HG03095 (cell line): ENCODE results near the gene GDPD4.

ENCODE experiments used
- ATAC-seq: cut with Tn5 transposase; IDR thresholded peaks from one replicate; pipeline ENCODE4 v1.9.1; 2021; ENCODE audit warnings: moderate library complexity; ENCODE audit not compliant: unreplicated experiment

Gene GDPD4

DNA sequence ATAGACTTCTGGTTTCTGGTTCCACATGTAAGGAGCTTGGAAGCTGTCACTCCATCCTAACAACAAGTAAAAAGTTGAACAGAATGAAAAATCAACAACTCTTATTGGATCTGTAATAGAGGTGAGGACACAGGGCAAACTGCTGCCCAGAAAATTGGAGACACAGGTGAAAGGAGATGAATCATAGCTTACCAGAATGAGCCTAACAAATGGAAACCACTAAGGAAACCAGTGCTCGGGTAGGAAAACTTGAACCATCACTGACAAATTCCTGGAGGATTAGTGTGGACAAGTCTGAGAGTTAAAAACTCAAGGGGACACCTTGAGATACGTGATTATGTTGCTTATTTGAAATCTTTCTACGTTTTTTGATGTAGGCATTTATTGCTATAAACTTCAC lies 52.1 kb downstream of the GDPD4 start:
- no peak for ATAC-seq

DNA sequence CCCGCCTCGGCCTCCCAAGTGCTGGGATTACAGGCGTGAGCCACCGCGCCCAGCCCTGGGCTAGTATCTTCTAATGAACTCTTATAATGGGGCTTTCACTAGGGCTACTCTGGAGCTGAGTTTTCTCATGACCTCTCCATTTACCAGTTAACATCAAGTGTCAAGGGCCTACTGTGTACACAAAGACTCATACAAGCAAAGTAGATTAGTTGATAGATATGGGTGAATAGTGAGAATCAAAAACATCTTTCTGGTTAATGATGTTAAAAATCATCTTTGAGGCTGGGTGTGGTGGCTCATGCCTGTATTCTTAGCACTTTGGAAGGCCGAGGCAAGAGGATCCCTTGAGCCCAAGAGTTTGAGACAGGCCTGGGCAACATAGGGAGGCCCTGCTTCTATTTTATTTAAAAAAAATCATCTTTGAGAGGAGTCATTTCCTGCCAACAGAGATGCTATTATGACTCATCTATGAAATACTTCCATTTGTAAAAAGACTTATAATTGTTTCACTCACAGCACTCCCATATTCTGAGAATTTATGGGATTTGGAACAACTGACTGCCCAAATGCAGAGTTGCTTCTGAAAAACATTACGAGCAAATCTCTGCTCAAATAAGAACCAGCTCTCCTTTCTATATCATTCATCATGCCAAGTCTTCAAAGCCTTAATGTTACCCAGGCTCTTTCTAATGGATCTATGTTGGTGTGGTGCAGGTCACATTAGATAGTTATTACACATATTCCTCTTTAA lies 57.0 kb downstream of the GDPD4 start:
- ATAC-seq = no peak

DNA sequence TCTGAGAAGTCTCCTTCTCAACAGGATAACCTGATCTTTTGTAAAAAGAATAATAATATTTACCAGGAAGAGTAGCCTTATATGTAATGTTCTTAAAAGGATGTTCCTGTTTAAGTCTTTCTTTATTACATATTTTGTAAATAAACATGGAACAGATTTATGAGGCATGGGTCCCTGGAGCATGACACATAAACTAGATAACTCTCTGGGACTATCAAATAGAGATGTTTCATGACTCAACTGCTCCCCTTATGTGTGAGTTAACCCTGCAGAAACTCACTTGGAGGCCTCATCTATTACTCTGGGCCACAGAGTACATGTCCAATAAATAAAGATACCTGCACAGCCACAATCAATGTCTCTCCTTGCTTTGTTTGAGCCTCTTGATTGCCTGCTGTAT lies 64.6 kb downstream of the GDPD4 start:
- no peak for ATAC-seq

DNA sequence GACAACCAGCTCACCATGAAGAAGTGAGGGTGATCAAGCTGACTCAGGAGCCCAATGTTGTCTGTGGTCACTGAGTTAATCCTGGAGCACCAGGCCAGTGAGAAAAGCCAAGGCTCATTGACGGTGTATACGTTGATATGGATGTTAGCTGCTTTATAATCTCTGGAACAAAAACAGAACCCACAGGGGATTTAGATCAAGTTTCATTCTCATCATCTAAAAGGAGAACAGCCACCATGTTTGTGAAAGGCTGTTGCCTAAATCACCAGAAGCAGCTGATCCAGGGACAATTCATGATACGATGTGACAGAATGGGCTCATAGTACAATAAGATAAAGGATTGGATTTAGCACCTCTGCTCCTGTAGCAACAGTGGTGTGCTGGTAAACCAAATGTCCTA lies 68.5 kb downstream of the GDPD4 start:
- ATAC-seq = no peak

DNA sequence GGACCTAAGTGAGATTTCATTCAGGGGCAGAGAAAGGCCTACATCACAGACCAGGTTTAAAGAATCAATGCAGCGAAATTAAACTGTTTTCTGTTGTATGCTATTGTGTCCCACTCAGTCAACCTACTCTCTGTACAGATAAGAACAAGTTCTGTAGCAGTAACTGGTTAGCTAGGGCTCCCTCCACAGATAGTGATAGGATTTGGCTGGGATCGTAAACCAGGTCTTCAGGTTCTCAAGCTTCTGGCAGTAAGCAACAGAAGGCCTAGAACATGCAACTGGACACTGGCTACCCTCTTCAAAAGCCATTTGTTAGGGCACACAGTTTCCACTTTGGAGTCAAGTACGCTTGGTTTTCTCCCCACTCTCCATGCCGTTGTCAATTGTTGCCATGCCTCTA lies 69.2 kb downstream of the GDPD4 start:
- ATAC-seq = no peak

DNA sequence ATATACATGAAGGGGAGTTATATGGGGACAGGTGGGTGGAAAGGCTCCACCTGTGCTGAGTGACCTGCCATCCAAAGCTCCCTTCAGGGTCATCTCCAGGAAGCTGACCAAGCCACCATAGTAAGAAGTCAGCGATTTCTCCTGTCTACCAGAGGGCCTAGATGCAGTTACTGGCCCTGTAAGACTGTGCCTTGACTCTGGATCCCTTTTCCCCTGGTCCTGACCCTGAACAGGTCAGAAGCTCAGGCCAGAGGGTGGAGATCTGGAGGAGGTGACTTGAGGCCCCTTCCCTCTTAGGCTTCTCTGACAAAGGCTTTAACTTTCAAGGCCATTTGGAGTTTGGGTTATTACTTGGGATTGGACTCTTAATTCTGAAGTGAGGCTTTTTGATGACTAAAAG lies 69.7 kb downstream of the GDPD4 start:
- ATAC-seq = no peak

DNA sequence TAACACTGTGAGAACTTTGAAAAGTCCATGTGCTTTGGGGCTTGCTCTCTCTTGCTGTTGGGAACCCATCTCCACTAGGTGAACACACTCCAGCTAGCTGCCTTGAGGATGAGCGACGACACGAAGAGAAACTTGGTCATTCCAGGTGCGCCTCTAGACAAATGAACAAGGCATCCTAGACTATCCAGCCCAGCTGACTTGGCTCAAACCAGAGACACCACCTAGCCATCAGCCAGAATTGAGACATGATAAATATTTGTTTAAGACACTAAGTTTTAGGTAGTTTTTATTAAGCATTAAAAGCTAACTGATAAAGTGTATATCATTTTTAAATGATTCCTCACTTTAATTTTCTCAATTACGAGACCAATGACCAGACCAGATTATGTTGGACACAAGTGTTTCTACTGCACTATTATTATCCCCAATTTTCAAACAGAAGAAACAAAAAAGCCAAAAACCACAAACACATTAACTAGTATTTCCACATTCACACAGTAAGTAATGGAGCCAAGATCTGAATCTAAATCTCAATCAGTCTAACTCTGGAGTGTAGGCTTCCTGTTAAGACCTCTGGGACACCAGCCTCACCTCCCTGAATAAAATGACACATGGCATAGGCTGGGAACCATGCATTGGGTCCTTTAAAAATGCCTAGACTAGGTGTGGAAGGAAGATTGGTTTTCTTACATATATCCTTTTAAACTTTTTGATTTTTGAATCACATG lies 70.4 kb downstream of the GDPD4 start:
- ATAC-seq = no peak

DNA sequence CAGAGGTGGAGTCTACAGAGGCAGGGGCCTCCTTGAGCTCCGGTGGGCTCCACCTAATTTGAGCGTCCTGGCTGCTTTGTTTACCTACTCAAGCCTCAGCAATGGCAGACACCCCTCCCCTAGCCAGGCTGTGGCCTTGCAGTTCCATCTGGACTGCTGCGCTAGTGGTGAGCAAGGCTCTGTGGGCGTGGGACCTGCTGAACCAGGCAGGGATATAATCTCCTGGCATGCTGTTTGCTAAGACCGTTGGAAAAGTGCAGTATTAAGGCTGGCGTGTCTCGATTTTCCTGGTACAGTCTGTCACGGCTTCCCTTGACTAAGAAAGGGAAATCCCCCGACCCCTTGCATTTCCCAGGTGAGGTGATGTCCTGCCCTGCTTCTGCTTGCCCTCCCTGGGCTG lies 77.7 kb downstream of the GDPD4 start:
- no peak for ATAC-seq

DNA sequence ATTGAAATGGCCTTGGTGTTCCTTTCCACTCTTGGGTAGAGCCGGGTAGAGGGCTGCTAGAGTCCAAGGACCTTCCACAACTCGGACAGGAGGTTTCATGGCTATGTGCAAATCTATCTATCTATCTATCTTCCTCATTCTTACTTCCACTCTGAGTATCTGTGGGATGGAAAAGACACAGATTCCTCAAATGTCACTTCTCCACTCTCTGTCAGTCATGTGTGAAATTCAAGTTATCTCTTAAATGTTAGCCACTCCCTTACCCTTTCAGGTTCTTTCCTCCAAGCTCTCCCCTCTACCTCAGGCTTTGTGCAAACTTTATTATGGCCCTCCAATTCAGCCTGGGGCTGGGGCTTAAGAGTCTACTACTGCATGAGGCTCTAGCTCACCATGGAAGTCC lies 84.3 kb downstream of the GDPD4 start:
- ATAC-seq = no peak

DNA sequence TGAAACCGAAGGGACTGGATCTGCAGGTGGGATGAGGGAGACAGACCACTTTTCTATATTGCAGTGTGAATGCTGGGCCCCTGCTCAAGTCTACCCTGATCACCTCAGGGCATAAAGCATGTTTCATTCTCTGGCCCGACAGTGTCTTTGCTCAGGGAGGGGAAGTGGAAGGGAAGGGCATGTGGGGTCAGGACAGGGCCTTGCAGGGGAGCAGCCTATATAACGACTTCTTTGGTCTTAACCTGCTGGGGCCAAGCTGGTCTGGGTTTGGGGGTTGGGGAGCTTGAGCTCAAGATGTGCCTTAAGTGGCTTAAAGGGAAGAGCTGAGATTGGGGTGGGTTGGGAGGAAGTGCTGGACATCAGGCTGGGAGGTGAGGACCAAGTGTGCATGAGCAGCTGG lies 86.4 kb downstream of the GDPD4 start:
- no peak for ATAC-seq

DNA sequence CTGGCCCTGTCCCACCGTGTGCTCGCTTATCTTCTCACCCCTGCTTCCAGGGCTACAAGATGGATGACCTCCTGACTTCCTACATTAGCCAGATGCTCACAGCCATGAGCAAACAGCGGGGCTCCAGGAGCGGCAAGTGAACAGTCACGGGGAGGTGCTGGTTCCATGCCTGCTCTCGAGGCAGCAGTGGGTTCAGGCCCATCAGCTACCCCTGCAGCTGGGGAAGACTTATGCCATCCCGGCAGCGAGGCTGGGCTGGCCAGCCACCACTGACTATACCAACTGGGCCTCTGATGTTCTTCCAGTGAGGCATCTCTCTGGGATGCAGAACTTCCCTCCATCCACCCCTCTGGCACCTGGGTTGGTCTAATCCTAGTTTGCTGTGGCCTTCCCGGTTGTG lies 86.9 kb downstream of the GDPD4 start:
- no peak for ATAC-seq

DNA sequence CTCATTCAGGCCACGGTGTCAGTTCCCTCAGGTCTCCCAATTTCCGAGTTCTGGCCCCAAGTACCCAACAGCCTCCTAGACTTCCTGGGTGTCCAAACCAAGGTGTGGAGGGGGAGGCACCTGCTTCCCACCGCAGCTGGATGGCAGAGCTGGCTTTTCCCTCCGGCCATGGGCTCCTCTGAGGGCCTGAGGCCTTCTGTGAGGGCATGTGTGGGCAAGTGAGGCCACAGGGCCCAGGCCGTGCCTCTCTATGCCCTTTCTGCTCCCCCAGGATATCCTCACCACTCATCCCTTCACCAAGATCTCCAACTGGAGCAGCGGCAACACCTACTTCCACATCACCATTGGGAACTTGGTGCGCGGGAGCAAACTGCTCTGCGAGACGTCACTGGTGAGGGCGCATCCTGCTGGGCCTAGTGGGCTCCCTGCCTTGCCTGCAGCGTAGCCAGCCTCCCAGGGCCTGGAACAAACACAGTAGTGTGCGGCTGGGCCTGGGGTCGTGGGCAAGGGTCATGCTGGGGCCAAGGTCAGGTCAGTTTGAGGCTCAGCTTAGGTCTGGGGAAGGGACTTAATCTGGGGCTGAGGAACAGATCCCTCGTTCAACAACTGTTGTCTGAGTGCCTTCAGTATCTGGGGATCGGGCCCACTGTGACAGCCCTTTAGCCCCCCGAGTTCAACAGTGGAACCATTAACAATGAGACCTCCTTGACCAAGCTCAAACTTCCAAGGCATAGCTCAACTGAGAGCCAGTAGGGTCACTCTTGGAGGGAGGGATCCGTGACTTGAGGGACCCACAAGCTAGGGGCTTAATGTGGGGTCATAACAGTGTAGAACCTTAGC lies 87.7 kb downstream of the GDPD4 start:
- no peak for ATAC-seq

DNA sequence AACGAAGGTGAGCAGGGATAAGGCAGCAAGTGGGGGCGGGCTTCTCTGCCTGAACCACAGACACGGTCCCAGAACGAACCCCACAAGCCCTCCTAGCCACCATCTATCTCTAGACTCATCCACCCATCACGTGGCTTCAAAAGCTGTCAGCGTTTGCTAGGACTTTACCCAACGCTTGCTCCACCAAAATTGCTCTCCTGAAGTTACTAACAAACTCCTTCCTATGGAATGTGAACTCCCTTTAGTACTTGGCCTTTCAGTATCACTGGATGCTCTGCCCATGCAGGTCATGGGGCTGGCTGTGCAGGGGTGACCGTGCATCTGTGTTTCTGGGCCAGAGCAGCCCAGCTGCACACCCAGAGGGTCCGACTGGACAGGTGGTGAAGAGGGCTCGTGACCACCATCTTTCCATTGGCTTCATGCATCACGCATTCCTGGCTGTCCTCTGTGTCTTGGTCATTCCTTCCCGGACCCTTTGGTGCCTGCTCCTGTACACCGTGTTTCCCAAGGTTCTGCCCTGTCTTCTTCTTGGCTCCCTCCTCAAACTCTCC lies 88.4 kb downstream of the GDPD4 start:
- no peak for ATAC-seq

DNA sequence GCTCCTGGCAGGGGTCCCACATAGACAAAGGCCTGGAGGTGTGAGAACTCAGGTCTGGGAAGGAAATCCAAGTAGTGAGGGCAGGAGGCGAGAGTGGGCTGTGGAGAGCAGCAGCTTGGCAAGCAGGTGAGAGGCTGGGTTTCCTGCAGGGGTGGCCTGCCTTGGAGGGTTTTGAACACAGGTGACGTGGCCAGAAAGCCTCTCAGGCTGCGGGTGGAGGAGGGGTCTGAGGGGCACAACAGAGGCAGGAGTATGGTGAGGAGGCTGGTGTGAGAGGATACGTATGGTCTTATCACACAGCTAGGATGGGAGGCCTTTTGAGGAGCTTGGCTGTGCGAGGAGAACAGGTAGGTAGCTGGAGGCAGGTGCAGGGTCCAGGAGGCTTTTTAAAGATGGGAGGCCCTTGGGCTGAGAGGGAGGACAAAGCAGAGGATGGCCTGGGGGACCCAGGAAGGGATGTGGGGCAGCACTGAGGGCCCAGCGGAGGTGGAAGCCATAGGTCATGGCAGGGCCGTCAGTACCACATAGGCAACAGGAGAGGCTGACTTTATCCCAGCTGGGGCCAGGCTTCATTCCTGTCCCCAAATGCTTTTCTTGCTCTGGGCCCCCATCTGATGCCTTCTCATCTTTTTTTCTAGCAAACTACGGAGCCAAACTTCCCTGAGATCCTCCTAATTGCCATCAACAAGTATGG lies 89.0 kb downstream of the GDPD4 start:
- no peak for ATAC-seq

DNA sequence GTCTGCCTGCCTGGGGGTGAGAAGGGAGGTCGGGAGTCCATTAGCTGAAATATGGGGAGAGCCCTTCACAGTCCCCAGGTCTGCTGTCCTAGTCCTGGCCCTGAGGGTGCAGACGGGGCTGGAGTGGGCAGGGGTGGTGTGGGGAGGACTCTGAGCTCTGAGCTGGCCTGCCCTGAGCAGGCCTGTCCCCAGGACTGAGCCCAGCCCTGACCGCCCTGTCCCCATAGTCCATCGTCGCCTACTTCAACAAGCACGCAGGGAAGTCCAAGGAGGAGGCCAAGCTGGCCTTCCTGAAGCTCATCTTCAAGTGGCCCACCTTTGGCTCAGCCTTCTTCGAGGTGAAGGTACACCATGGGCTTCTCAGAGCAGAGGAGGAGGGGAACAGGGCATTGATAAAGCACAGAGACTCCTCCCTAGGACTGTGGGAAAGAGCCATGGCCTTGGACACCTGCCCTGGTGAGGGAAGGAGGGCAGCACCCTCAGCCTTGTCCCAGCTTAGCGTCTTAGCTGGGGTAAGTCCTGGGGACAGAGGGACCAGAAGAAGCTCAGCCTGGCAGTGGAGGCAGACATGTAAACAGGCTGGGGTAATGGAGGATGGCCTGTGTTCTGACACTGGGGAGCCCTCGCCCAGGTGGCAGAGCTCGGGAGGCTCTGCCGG lies 89.8 kb downstream of the GDPD4 start:
- no peak for ATAC-seq

DNA sequence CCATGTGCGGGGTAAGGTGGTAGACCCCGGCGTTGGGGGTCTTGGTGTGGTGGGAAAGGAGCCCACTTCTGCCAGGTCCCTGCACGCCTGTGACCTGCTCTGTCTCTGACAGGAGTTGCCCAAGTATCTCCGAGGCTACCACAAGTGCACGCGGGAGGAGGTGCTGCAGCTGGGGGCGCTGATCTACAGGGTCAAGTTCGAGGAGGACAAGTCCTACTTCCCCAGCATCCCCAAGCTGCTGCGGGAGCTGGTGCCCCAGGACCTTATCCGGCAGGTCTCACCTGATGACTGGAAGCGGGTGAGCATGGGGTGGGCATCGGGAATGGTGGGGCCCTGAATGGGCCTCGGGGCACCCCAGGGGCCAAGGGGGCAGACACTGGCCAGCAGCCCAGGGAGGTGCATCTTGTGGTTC lies 90.4 kb downstream of the GDPD4 start:
- ATAC-seq = no peak

DNA sequence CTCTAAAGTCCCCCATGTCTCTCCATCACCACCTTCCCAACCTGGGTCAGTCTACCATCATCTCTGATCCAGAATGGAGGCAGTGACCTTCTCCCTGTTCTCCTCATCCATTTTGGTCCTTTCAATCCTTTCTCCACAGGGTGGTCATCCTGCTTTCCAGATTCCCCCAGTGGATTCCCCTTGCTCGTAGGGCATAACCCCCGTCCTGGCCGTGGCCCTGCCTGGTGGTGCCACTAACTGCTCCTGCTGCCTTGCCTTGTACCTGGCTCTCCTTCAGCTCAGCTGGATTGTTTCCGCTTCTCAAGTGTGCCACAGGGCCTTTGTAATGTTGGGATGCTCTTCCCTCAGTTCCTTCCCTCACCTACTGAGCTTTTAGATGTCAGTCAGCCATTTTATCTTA lies 91.8 kb downstream of the GDPD4 start:
- no peak for ATAC-seq

DNA sequence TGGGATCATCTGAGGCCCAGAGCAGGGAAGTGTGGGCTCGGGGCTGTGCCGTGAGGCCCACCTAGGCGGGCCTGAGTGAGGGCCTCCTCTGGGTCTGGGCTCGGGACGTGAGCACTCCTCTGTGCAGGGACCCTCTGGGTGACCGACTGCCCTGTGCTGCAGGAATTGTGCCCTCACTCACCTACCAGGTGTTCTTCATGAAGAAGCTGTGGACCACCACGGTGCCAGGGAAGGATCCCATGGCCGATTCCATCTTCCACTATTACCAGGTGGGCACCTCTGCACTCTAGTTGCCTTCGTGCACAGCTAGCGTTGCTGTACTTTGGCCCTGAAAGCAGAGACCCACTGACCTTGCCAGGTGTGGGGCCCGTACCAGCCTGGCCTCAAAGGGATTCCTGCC lies 93.0 kb downstream of the GDPD4 start:
- ATAC-seq = no peak

DNA sequence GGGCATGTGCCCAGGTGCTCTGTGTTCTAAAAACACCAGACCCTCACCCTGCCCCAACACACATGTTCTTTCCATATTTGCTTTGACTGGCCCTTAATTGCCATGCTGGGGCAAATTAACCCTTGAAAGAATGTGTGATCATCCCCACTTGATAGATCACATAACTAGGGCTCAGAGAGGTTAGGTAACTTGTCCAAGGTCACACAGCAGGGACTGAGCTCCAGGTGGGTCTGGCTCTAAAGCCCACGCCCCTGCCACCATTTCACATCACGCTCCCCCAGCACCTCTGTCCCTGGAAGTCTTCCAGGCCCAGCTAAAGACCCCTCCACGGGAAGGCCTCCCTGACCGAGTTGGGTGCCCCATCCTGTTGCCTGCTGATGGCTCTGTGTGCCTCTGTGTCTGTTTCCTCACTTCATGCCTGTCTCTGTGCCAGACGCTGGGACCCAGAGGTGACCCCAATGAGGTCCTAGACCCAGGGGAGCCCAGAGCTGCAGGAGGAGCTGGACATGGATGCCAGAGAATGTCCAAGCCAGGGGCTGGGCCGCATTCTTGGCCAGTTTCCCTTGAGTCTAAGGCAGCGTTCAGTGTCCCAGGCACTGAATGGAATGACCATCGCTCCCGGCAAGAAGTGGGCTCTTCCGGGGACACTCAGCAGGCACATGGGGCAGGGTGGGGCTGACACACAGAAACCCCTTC lies 93.7 kb downstream of the GDPD4 start:
- no peak for ATAC-seq

DNA sequence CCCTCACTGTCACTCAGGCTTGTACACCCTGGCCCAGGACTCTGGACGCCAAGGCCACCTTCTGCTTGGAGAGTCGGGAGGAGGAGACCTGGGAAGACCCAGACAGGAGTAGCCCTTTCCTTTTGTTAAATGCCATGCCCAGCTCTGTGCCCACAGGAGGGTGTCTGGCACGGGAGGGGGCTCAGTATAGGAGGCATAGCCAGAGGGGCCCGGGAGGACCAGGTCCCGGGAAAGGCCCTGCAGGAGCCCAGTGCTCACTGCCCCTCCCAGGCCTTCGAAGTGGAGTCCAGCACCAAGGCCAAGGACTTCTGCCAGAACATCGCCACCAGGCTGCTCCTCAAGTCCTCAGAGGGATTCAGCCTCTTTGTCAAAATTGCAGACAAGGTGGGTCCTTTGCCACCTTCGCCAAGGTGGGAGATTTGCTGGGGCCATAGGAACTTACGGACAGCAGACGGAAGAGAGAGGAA lies 94.4 kb downstream of the GDPD4 start:
- no peak for ATAC-seq
